ENCODE results near the gene ITPRIP. TPM values are rescaled to one million over a fixed set of nuclear protein-coding genes. Genes with fewer than 3 reads are reported as not detected.

The ITPRIP gene
- total and polyA plus RNA-seq, 2 experiments from 2014 or later = 5.9 to 9.0 TPM

GRCh38 chr10:104291439-104291951 lies 46.8 kb downstream of the ITPRIP start:
- Histone ChIP-seq H3K79me2 (no peaks in the 10 kb centered on the region), H3K36me3 (replicated peaks; ENCODE audit: insufficient read depth, low read depth) (no peaks in the 10 kb centered on the region), H3K4me1 (ENCODE audit: insufficient read depth) (no peaks in the 10 kb centered on the region), H4K20me1 (ENCODE audit: insufficient read depth, poor library complexity, severe bottlenecking) (no peaks in the 10 kb centered on the region), H3K27ac (no peak overlapping the region), H3K9me2 (replicated peaks; ENCODE audit: insufficient read depth) (no peaks in the 10 kb centered on the region), H3K27me3 (no peaks in the 10 kb centered on the region), H3K4me2 (peak overlapping the region; percentile 60), H3K9me3 (ENCODE audit: low read depth) (no peaks in the 10 kb centered on the region), H3K4me3 (no peak overlapping the region), H2AFZ (no peak overlapping the region)
- TF ChIP-seq CTCF (IDR thresholded peaks at IDR 0.05; ENCODE audit: poor library complexity) (peak; percentile 100), EZH2phosphoT487 (IDR thresholded peaks at IDR 0.05; ENCODE audit: low read depth, severe bottlenecking, unreplicated experiment) (no peak), EZH2 (IDR thresholded peaks at IDR 0.05; ENCODE audit: borderline replicate concordance) (no peak)
- peak; percentile 95 for DNase-seq (ENCODE audit: low spot score)
- 2% methylated on average over 26 of the region's 26 CpGs for WGBS (ENCODE audit: low lambda C conversion rate, missing lambda C conversion rate)

GRCh38 chr10:104288355-104288754 lies 49.9 kb downstream of the ITPRIP start:
- WGBS (ENCODE audit: low lambda C conversion rate, missing lambda C conversion rate) = 38% methylated on average over 1 of the region's 1 CpG

GRCh38 chr10:104286939-104287338 lies 51.3 kb downstream of the ITPRIP start:
- no peaks in the 10 kb centered on the region for H3K36me3 ChIP-seq (replicated peaks; ENCODE audit: insufficient read depth, low read depth)
- H4K20me1 ChIP-seq (ENCODE audit: insufficient read depth, poor library complexity, severe bottlenecking) = no peaks in the 10 kb centered on the region
- H3K79me2 ChIP-seq = no peaks in the 10 kb centered on the region
- no peaks in the 10 kb centered on the region for H3K9me2 ChIP-seq (replicated peaks; ENCODE audit: insufficient read depth)
- H3K9me3 ChIP-seq (ENCODE audit: low read depth) = no peaks in the 10 kb centered on the region
- H3K27me3 ChIP-seq = no peaks in the 10 kb centered on the region
- H3K27ac ChIP-seq = no peak overlapping the region
- TF ChIP-seq CTCF (IDR thresholded peaks at IDR 0.05; ENCODE audit: poor library complexity) (no peak), EZH2 (IDR thresholded peaks at IDR 0.05; ENCODE audit: borderline replicate concordance) (no peak), EZH2phosphoT487 (IDR thresholded peaks at IDR 0.05; ENCODE audit: low read depth, severe bottlenecking, unreplicated experiment) (no peak)
- no peaks in the 10 kb centered on the region for H3K4me1 ChIP-seq (ENCODE audit: insufficient read depth)
- no peak for DNase-seq (ENCODE audit: low spot score)
- H2AFZ ChIP-seq = no peak overlapping the region
- 94% methylated on average over 2 of the region's 2 CpGs for WGBS (ENCODE audit: low lambda C conversion rate, missing lambda C conversion rate)
- no peak overlapping the region for H3K4me3 ChIP-seq
- H3K4me2 ChIP-seq = no peak overlapping the region

More at GRCh38 chr10:104288355-104288754, 49.9 kb downstream of the ITPRIP start:
- TF ChIP-seq EZH2phosphoT487 (IDR thresholded peaks at IDR 0.05; ENCODE audit: low read depth, severe bottlenecking, unreplicated experiment) = no peak
- Histone ChIP-seq H3K9me3 (ENCODE audit: low read depth) (no peaks in the 10 kb centered on the region), H3K36me3 (replicated peaks; ENCODE audit: insufficient read depth, low read depth) (no peaks in the 10 kb centered on the region), H4K20me1 (ENCODE audit: insufficient read depth, poor library complexity, severe bottlenecking) (no peaks in the 10 kb centered on the region), H3K4me3 (no peak overlapping the region), H3K79me2 (no peaks in the 10 kb centered on the region), H3K4me1 (ENCODE audit: insufficient read depth) (no peaks in the 10 kb centered on the region), H2AFZ (no peak overlapping the region), H3K4me2 (no peak overlapping the region), H3K27me3 (no peaks in the 10 kb centered on the region), H3K27ac (no peak overlapping the region), H3K9me2 (replicated peaks; ENCODE audit: insufficient read depth) (no peaks in the 10 kb centered on the region)
- DNase-seq (ENCODE audit: low spot score) = no peak

- no peaks in the 10 kb centered on the region for H3K79me2 ChIP-seq
- 79% methylated on average over 7 of the region's 7 CpGs for WGBS (ENCODE audit: low lambda C conversion rate, missing lambda C conversion rate)
- H3K9me3 ChIP-seq (ENCODE audit: low read depth) = no peaks in the 10 kb centered on the region
- no peak overlapping the region for H2AFZ ChIP-seq
- no peaks in the 10 kb centered on the region for H3K27me3 ChIP-seq
- no peaks in the 10 kb centered on the region for H3K9me2 ChIP-seq (replicated peaks; ENCODE audit: insufficient read depth)
- no peaks in the 10 kb centered on the region for H3K4me1 ChIP-seq (ENCODE audit: insufficient read depth)
- no peak overlapping the region for H3K27ac ChIP-seq
- TF ChIP-seq CTCF (IDR thresholded peaks at IDR 0.05; ENCODE audit: poor library complexity) = no peak
- no peak for TF ChIP-seq EZH2 (IDR thresholded peaks at IDR 0.05; ENCODE audit: borderline replicate concordance)
- no peak for TF ChIP-seq EZH2phosphoT487 (IDR thresholded peaks at IDR 0.05; ENCODE audit: low read depth, severe bottlenecking, unreplicated experiment)
- no peak overlapping the region for H3K4me2 ChIP-seq
- no peaks in the 10 kb centered on the region for H4K20me1 ChIP-seq (ENCODE audit: insufficient read depth, poor library complexity, severe bottlenecking)
- DNase-seq (ENCODE audit: low spot score) = no peak
- no peaks in the 10 kb centered on the region for H3K36me3 ChIP-seq (replicated peaks; ENCODE audit: insufficient read depth, low read depth)
- H3K4me3 ChIP-seq = no peak overlapping the region
Observed at GRCh38 chr10:104284846-104285245, 53.4 kb downstream of the ITPRIP start.
